B cell (primary cell): ENCODE measurements around the gene IFI35. TPM values are rescaled to one million over a fixed set of nuclear protein-coding genes. Genes with fewer than 3 reads are reported as not detected.

Experiments
- ATAC-seq: fragments of 200-7000 bp; cut with Tn5 transposase; one replicate; pipeline ENCODE4 v1.10.0; 2021; ENCODE audit warnings: low read depth, mild to moderate bottlenecking, moderate number of reproducible peaks, moderate library complexity
- CTCF ChIA-PET: fragments of 350-600 bp; sonication (Branson Sonifier 250); formaldehyde crosslinking; loops from one replicate; lab custom pipeline; 2021; ENCODE audit warnings: antibody characterized with exemption, inconsistent platforms; lab: Charles Lee
- POLR2A ChIA-PET: fragments of 350-600 bp; sonication (Branson Sonifier 250); formaldehyde crosslinking; loops from one replicate; lab custom pipeline; 2021; ENCODE audit warnings: antibody characterized with exemption; lab: Charles Lee
- DNase-seq: peaks from one replicate; pipeline ENCODE4 v3.0.0; 2013
- H2AFZ ChIP-seq: 2 replicates; pipeline ENCODE4 v1.6.1; 2012; ENCODE audit warnings: mild to moderate bottlenecking, low read depth, low read length; ENCODE audit not compliant: insufficient read depth, poor library complexity, severe bottlenecking
- H3K27ac ChIP-seq, 2 donors: 1 replicate in 1 of 2; 2 replicates in 1 of 2; pipeline ENCODE4 v1.5.1; 2012 to 2013; ENCODE audit warnings: low read length in 2 of 2, mild to moderate bottlenecking in 2 of 2, moderate library complexity in 1 of 2
- H3K27me3 ChIP-seq, 4 experiments: fragments of 200-600 bp in 1 of 4; sonication (generic) in 1 of 4; replicated peaks in 1 of 4; 1 replicate in 2 of 4; 2 replicates in 2 of 4; pipeline versions ENCODE4 v1.6.1 to v1.7.0; 2013 to 2016; ENCODE audit warnings: low read length in 3 of 4, mild to moderate bottlenecking in 2 of 4, mixed read lengths in 1 of 4, moderate library complexity in 1 of 4; ENCODE audit not compliant: insufficient read depth in 4 of 4, control insufficient read depth in 3 of 4; ENCODE audit errors: control extremely low read depth in 1 of 4
- H3K36me3 ChIP-seq, 2 experiments: replicated peaks in 1 of 2; 1 replicate in 1 of 2; 2 replicates in 1 of 2; pipeline versions ENCODE4 v1.6.1 to v1.7.1; 2013; ENCODE audit warnings: low read length in 1 of 2; ENCODE audit not compliant: insufficient read depth in 2 of 2, control insufficient read depth in 1 of 2; ENCODE audit errors: control extremely low read depth in 1 of 2, extremely low read depth in 1 of 2
- H3K4me1 ChIP-seq, 2 donors: fragments of 200-600 bp in 1 of 2; sonication (generic) in 1 of 2; 1 replicate in 1 of 2; 2 replicates in 1 of 2; pipeline versions ENCODE4 v1.5.1 to v1.6.1; 2013 to 2017; ENCODE audit warnings: low read length in 2 of 2; ENCODE audit not compliant: control insufficient read depth in 2 of 2, insufficient read depth in 2 of 2
- H3K4me2 ChIP-seq: replicated peaks from 2 replicates; pipeline ENCODE3; 2012; ENCODE audit warnings: mild to moderate bottlenecking, low read depth, low read length; ENCODE audit not compliant: poor library complexity, severe bottlenecking
- H3K4me3 ChIP-seq, 5 experiments: fragments of 200-600 bp in 1 of 5; sonication (generic) in 1 of 5; 1 replicate in 3 of 5; 2 replicates in 2 of 5; pipeline versions ENCODE4 v1.5.1 to v1.7.0; 2011 to 2016; ENCODE audit warnings: low read length in 4 of 5, mild to moderate bottlenecking in 4 of 5, low read depth in 2 of 5, control low read depth in 1 of 5, moderate library complexity in 1 of 5; ENCODE audit not compliant: insufficient read depth in 1 of 5; ENCODE audit errors: control extremely low read depth in 1 of 5, extremely low read depth in 1 of 5
- H3K79me2 ChIP-seq: fragments of 200-600 bp; sonication (generic); one replicate; pipeline ENCODE4 v1.6.0; 2016; ENCODE audit warnings: low read length; ENCODE audit not compliant: control insufficient read depth, insufficient read depth
- H3K9ac ChIP-seq: fragments of 200-600 bp; sonication (generic); 2 replicates; pipeline ENCODE4 v1.6.1; 2017; ENCODE audit warnings: mild to moderate bottlenecking, low read length, moderate library complexity
- H3K9me3 ChIP-seq, 3 donors: one replicate each; pipeline versions ENCODE4 v1.6.1 to v1.7.1; 2013; ENCODE audit warnings: low read length in 2 of 3; ENCODE audit not compliant: control insufficient read depth in 2 of 3, insufficient read depth in 1 of 3; ENCODE audit errors: control extremely low read depth in 1 of 3
- H4K20me1 ChIP-seq: 2 replicates; pipeline ENCODE4 v1.6.0; 2012; ENCODE audit warnings: mild to moderate bottlenecking, low read length; ENCODE audit not compliant: insufficient read depth, control insufficient read depth, poor library complexity, severe bottlenecking
- H3K27ac Mint-ChIP-seq: one replicate; pipeline ENCODE4 v1.8.0; 2021; ENCODE audit warnings: mixed read lengths
- H3K27me3 Mint-ChIP-seq: one replicate; pipeline ENCODE4 v1.8.0; 2021; ENCODE audit warnings: mixed read lengths
- H3K4me1 Mint-ChIP-seq: one replicate; pipeline ENCODE4 v1.8.0; 2021; ENCODE audit warnings: mixed read lengths
- H3K4me3 Mint-ChIP-seq: one replicate; pipeline ENCODE4 v1.8.0; 2021; ENCODE audit warnings: mixed read lengths
- H3K9me3 Mint-ChIP-seq: one replicate; pipeline ENCODE4 v1.8.0; 2022; ENCODE audit warnings: mixed read lengths; ENCODE audit not compliant: insufficient read depth
- EZH2 ChIP-seq: IDR thresholded peaks from 2 replicates; pipeline ENCODE4 v1.6.1; 2012; ENCODE audit warnings: borderline replicate concordance, low read depth, mild to moderate bottlenecking, moderate library complexity, low read length; ENCODE audit not compliant: insufficient read depth, poor library complexity, severe bottlenecking
- WGBS: methylation state at CpG from one replicate; pipeline ENCODE4 v1.1.5; 2013; ENCODE audit warnings: missing lambda C conversion rate; ENCODE audit not compliant: insufficient coverage; 5-methylcytosine and 5-hydroxymethylcytosine counted together
- intact Hi-C: fragments of 100-400 bp; cut with micrococcal nuclease; formaldehyde crosslinking; loops from one replicate; pipeline ENCODE4 v1.10.0; 2022
- polyA plus RNA-seq: library from polyadenylated mRNA; depleted of rRNA; stranded (reverse); fragments of >200 nt; gene quantifications from 2 replicates; pipeline ENCODE4 v1.2.3, GENCODE V29; 2012
- total RNA-seq, 2 donors: library from RNA; stranded (reverse); fragments of 120-200 nt in 1 of 2; gene quantifications; 1 replicate in 1 of 2; 2 replicates in 1 of 2; pipeline versions ENCODE4 v1.2.3 to v1.2.4, GENCODE V29; 2013 to 2022
- TF ChIP-seq, protein P1 (sequence below): fragments of 200-600 bp; IDR thresholded peaks from one replicate; pipeline ENCODE4 v1.8.0; 2022; ENCODE audit warnings: antibody characterized with exemption, mild to moderate bottlenecking

The IFI35 gene
- total and polyA plus RNA-seq, 2 donors (not counting 1 experiment from before 2014, with no cell fraction given) = 37.2 to 42.2 TPM

DNA sequence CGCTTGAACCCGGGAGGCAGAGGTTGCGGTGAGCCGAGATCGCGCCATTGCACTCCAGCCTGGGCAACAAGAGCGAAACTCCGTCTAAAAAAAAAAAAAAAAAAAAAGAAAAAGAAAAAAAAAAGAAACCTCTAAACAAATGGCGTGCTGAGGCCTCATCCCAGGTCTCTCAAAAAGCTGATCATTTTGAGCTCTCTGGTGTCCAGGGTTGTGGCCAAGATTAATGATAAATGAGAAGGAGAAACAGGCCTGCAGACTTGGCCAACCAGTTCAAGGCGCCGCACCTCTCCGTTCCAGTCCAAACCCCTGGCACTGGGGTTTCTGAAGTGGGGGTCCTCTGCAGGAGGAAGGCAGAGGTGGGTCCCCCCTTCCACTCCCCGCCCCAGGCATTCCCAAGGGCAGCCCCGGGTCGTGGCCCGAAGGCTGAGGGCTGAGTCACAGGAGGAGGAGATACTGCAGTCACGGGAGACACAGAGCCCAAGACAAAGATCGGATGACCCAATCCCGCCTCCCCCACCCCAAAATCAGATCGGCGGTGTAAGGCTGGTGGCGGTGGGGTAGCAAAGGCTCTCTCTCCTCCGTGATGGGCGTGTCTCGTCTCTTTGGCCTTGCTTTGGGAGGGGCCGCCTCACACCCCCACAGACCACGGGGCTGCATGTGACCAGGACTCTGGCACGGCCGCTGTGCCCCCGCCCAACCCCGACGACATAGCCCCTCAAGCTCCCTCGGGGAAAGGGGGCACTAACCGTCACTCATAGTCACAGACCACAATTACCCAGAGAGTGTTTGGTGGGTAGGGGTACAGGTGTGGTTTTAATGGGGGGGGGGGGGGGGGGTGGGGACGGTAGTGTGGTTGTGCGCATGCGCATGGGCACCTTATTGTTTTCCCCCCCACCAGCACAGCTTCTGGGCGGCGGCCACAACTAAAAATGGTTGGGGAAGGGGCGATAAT, 14.5 kb downstream of the IFI35 start:
- CTCF ChIA-PET = interaction anchor here (1.0 to 1.5 kb wide), 4 partner anchors 15 to 318 kb away, joined by 3 to 5 read pairs (median 4); partner anchors contain the start of genes IFI35 and RPL27
- Mint-ChIP-seq H3K27ac (peak overlapping the region; percentile 91), H3K4me1 (peaks cover 35% of the 10 kb centered on the region), H3K27me3 (no peaks in the 10 kb centered on the region), H3K4me3 (peak overlapping the region; percentile 97), H3K9me3 (no peaks in the 10 kb centered on the region)
- Histone ChIP-seq H3K4me2 (peak overlapping the region; percentile 97), H3K4me3 (peak overlapping the region; percentile 22 to 91 (median 81)), H3K36me3 (no peaks in the 10 kb centered on the region), H3K27me3 (no peaks in the 10 kb centered on the region), H2AFZ (peak overlapping the region; percentile 98), H3K9me3 (no peaks in the 10 kb centered on the region), H3K79me2 (no peaks in the 10 kb centered on the region), H3K9ac (peak overlapping the region; percentile 94), H3K4me1 (peaks cover 9 to 31% of the 10 kb centered on the region in 2 donors), H4K20me1 (no peaks in the 10 kb centered on the region), H3K27ac (peak overlapping the region in 1 of 2 donors; percentile 29)
- peak; percentile 77 for DNase-seq
- TF ChIP-seq EZH2 = no peak
- TF ChIP-seq, protein P1, sequence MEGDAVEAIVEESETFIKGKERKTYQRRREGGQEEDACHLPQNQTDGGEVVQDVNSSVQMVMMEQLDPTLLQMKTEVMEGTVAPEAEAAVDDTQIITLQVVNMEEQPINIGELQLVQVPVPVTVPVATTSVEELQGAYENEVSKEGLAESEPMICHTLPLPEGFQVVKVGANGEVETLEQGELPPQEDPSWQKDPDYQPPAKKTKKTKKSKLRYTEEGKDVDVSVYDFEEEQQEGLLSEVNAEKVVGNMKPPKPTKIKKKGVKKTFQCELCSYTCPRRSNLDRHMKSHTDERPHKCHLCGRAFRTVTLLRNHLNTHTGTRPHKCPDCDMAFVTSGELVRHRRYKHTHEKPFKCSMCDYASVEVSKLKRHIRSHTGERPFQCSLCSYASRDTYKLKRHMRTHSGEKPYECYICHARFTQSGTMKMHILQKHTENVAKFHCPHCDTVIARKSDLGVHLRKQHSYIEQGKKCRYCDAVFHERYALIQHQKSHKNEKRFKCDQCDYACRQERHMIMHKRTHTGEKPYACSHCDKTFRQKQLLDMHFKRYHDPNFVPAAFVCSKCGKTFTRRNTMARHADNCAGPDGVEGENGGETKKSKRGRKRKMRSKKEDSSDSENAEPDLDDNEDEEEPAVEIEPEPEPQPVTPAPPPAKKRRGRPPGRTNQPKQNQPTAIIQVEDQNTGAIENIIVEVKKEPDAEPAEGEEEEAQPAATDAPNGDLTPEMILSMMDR = no peak
- POLR2A ChIA-PET = interaction anchor here (0.6 to 2.4 kb wide), 6 partner anchors 23 to 524 kb away, joined by 3 to 15 read pairs (median 5); partner anchors contain the start of genes RPL27 and TMEM106A
- intact Hi-C loops = no loop called here
- 23% methylated on average over 12 of the region's 40 CpGs for WGBS
- peak; percentile 5 for ATAC-seq
